HG03280 (cell line): ENCODE results near the gene PTP4A1.
A peak's percentile ranks its signal among the peaks of the same experiment; 100 is the strongest.
"Not testable (repeated sequence)": the region's sequence is repeated elsewhere in the genome, so short reads cannot be mapped to it uniquely, and the experiment has no call there.

Source experiments
- ATAC-seq: cut with Tn5 transposase; IDR thresholded peaks from one replicate; pipeline ENCODE4 v1.9.1; 2021; ENCODE audit warnings: mild to moderate bottlenecking, moderate library complexity; ENCODE audit not compliant: unreplicated experiment

The PTP4A1 gene

DNA sequence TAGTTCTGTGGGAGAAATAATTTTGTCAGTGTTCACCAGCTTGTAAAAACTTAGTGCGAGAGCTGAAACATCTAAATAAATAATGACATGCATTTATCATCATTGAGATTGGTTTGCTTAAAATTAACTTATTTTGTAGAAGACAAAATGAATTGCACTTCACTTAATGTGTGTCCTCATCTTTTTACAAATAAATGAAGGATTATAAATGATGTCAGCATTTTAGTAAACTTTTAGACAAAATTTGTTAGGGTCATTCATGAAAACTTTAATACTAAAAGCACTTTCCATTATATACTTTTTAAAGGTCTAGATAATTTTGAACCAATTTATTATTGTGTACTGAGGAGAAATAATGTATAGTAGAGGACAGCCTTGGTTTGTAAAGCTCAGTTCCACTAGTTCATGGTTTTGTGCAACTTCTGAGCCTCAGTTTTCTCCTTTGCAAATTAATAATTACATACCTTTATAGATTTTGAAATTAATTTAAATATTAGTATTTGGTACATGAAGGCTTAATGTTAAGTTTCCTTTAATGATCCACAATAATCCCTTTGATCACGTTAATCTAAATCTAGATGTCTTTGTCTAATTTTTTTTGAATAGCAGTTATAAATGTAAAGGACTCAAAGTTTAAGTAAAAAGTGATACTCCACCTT, 9.2 kb downstream of the PTP4A1 start:
- ATAC-seq: no peak

DNA sequence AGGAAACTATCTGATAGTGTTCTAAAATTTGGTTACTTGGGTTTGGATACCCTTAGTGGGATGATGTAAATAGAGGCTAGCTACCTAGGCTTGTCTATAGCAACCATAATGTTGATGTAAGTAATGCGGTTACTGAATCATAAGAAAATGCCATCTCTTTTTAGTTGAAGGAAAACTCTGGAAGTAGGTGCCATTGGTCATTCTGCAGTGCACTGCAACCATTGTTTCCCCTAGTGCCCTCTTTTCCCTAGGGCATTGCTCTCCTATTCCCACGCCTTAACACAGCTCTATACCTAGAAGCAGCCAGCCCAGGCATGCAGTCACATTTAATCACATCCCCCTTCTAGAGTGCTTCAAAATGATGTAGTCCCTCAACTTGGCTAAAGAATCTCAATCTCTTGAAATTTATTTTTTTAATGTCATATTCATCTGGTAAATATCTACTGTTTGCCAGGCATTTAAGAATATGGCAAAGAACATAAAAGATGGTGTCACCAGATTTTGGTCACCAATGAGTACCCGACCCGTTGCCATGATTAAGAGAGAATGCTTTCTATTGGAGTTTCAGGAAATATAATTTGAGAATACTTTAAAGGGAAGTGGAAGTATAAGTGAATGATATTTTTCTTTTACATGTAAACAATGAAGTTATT, 10.4 kb downstream of the PTP4A1 start:
- ATAC-seq: no peak

DNA sequence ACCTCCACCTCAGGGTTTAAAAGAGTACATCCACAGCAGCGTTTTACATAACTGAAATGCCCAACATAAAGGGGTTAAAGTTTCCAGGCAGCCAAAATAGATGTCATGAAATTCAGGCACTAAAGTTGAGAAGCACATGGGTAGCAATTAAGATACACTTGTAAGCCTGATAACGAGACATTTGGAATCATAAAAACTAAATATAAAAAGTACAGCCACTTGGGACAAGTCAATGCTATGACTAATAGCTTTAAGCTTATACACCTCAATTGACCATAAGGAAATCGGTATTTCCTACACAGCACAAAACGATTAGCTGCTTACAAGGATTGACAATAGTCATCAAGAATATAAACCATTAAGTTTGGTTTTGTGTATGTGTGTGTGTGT, 11.8 kb downstream of the PTP4A1 start:
- no peak for ATAC-seq

DNA sequence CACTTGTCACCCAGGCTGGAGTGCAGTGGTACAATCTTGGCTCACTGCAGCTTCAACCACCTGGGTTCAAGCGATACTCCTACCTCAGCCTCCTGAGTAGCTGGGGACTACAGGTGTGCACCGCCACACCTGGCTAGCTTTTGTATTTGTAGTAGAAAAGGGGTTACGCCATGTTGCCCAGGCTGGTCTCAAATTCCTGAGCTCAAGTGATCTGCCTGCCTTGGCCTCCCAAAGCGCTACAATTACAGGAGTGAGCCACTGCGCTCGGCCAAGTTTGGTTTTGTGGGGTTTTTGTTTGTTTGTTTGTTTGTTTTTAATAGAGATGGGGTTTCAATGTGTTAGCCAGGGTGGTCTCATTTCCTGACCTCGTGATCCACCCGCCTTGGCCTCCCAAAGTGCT, 12.3 kb downstream of the PTP4A1 start:
- ATAC-seq: no peak

DNA sequence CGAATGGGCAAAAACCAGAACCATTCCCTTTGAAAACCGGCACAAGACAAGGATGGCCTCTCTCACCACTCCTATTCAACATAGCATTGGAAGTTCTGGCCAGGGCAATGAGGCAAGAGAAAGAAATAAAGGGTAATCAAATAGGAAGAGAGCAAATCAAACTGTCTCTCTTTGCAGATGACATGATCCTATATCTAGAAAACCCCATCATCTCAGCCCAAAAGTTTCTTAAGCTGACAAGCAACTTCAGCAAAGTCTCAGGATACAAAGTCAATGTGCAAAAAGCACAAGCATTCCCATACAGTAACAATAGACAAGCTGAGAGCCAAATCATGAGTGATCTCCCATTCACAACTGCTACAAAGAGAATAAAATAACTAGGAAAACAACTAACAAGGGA, 13.4 kb downstream of the PTP4A1 start:
- not testable (repeated sequence) for ATAC-seq

DNA sequence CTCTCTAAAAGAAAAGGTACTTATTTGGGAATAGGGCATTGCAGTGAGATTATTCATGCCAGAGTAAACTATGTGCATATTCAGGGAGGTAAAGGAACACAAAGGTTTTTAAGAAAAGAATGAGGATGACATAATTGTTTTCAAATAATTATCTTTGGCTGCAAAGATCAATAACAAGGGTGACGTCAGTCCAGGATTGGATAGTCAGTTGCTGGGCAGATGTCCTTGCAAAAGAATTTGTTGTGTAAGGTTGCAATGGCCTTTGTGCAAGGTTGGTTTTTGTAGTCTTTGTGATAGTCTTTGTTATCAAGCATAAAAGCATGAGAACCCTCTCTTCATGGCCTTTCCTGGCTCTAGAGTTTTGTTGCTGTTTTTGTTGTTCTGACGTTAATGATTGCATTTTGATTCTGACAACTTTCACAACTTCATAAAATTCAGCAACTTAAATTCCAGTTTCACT, 17.7 kb downstream of the PTP4A1 start:
- ATAC-seq: no peak

DNA sequence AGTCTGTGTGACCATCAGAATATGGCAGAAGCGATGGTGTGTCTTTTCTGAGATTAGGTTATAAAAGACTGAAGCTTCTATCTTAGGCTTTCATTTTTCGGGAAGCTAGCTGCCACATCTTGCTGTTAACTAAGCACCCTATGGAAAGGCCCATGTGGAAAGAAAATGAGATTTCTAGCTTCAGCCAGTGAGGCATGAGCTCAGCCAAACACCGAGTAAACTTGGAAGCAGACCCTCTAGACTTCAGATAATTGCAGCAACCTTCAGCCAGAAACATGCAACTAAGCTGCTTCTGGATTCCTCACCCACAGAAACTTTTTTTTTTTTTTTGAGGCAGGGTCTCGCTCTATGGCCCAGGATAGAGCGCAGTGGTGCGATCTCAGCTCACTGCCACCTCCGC, 20.6 kb downstream of the PTP4A1 start:
- no peak for ATAC-seq

DNA sequence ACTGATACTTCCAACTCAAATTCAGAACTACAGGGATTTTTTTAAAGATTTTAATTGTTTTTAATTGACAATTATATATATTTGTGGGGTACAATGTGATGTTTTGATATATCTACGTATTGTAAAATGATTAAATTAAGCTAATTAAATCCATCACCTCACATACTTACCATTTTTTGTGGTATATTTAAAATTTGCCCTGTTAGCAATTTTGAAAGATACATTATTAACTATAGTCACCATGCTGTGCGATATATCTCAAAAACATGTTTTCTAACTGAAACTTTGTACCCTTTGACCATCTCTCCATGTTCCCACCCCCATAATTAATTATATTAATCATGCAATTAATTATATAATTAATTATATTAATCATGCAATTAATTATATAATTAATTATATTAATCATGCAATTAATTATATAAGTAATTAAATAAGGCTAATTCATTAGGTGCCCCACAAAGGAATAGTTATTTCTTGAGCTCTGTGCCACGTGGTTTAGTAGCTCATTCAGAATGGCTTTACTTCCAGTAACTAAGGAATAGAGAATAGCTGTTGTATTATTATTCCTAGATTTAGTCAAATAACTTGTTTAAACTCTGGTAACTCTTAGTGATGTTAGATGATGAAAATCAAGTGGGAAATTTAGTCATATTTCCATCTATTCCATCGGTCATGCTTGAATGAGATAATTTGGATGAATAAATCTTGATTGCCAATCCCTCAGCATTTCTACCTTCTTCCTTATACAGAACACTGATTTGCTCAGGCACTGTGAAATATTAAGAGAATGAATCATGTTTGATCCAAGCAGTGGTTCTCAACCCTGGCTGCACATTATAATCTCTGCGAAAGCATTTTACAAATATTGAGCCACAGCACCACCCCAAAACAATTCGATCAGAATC, 25.1 kb downstream of the PTP4A1 start:
- ATAC-seq: no peak

DNA sequence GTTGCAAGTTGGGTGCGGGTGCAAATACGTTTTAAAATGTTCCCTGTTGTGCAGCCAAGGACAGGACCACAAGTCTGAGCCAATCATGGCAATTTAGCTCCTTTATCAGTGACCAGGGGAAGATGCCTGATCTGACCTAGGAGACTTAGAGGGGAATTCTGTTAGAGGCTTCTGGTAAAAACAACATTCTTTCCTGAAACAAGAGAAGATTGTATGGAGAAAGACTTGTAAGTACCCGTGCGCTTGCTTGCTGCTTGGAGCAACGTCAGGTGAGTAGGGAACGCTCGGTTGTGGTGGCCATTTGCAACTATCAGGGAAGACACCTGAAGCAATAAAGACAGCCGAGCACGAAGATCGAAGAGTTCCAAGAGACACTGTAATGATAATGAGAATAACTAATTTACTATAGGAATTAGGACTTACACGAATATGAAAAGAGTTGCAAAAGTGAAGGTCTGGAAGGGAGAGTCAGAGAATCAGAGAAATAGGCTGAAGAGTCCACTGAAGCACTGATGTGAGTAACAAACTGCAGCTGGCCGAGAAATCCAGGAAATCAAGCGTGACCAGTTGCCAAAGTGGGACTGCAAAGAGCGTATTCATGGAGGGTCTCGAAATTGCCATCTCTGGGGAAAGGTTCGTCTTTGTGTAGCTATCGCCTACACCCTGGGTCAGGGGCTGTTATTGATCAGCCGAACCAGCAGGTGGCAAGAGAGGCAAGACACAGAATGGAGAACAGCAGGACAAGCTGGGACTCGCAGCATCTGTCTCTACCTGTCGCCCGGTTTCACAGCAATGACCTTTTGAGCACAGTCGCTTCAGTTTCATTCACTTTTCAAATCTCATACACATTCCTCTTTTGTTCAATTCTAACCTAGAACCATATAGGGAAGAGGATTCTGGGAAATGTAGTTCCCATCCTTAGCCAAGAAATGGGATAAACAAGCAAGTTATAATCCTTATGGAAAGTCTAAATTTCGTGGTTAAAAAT, 26.1 kb downstream of the PTP4A1 start:
- ATAC-seq: peak; percentile 100

DNA sequence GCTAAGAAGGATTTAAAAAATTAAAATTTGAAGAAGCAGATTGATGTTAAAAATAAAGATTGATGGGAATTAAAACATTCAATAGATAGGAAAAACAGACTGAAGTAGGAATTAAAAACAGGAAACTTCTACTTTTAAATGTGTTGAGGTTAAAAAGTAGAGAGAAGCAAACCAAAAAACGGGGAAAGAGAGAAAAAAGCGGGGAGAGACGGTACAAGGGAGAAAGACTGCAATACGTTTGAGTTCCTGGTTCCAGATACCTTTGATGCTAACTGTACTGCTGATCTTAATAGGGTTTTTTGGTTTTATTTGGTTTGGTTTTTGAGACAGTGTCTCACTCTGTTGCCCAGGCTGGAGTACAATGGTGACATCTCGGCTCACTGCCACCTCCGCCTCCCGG, 27.0 kb downstream of the PTP4A1 start:
- no peak for ATAC-seq

DNA sequence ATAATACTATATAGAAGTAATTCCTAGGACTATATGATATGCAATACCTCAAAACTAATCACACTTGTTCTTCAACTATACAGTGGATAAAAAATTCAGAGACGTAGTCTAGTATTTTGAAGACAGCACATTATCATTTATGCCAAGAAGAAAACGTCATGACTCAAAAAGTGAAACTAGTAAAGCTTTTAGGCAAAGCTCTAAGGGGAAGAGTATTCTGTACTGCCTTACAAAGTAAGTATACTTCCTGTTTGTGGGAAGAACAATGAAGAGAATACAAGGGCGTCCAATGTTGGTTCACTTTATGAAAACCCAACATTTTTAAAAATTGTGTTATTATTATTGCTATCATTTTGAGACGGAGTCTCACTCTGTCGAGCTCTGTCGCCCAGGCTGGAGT, 27.9 kb downstream of the PTP4A1 start:
- ATAC-seq: no peak

DNA sequence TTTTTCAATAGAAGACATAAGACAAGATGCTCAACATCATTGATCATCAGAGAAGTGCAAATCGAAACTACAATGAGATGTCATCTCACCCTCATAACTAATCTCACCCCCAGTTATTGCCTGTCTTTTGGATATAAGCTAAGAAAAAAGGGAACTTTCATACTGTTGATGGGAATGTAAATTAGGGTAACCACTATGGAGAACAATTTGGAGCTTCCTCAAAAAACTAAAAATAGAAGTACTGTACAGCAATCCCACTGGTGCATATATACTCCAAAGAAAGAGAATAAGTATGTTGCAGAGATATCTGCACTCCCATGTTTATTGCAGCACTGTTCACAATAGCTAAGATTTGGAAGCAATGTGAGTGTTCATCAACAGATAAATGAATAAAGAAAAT, 37.0 kb downstream of the PTP4A1 start:
- no peak for ATAC-seq

DNA sequence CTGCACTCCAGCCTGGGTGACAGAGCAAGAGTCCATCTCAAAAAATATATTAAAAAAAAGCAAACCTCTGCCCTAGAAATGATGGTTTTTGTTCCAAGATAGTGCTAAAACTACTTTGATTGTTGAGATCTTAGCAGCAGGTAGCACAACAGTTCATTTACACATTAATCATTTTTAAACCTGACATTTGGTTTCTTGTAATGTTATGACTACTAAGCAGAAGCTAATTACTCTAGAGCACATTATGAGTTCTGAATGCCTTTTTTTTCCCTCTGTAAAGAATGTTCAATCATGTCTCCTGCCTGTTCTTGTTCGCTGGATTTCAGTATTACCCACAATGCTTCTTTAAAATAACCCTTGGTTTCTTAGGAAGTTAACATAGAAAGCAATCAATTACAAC, 38.7 kb downstream of the PTP4A1 start:
- ATAC-seq: no peak

DNA sequence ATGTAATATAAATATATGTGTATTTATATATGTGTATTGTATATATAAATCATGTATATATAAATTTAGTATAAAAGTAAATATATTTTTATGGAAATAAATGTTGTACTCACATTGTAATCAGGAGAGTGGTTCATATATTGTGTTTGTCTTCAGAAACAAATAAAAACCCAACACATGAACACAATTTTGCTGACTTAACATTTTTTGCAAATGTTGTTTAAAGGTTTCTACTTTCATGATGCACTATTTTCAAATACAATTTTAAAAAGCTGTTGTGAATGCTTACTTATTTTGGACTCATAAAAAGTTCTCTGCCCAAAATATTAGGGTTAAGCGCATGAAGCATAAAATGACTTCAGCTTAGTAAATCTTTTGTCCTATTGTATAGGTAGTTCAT, 39.3 kb downstream of the PTP4A1 start:
- no peak for ATAC-seq

DNA sequence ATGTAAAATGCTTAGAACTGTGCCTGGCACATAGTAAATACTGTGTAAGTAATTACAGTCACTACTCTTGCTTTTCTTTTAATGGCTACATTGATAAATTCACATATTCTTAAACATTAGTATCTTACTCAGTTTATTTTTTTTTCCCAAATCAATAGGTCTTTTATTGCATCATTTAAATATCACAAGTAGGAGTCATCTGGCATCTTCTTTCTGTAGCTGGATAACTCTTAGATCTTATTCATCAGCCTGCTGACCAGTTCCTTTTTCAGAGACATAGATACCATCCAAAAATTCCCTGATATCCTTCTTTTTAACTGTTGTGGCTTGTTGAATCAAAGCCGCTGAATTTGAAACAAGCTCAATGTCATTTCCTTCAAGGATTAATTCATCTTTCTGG, 43.3 kb downstream of the PTP4A1 start:
- ATAC-seq: no peak
